Muscle of leg (tissue), 11 donors: ENCODE data around the gene GABRG3. TPM values are rescaled to one million over a fixed set of nuclear protein-coding genes. Genes with fewer than 3 reads are reported as not detected.

Experiments used
- DNase-seq: peaks from one replicate; pipeline ENCODE4 v3.0.0; 2013
- H3K27ac ChIP-seq: one replicate; pipeline ENCODE4 v1.5.1; 2013; ENCODE audit warnings: mild to moderate bottlenecking, low read length, control low read depth
- H3K27me3 ChIP-seq: one replicate; pipeline ENCODE4 v1.6.1; 2013; ENCODE audit warnings: low read length; ENCODE audit not compliant: control insufficient read depth, insufficient read depth
- H3K36me3 ChIP-seq: one replicate; pipeline ENCODE4 v1.6.1; 2013; ENCODE audit warnings: low read length; ENCODE audit not compliant: control insufficient read depth, insufficient read depth
- H3K4me1 ChIP-seq: one replicate; pipeline ENCODE4 v1.6.1; 2013; ENCODE audit warnings: low read length; ENCODE audit not compliant: control insufficient read depth, insufficient read depth
- H3K4me3 ChIP-seq: one replicate; pipeline ENCODE4 v1.5.1; 2013; ENCODE audit warnings: low read length, control low read depth
- H3K9me3 ChIP-seq: replicated peaks from 2 replicates; pipeline ENCODE4 v1.6.1; 2013; ENCODE audit warnings: low read depth, low read length; ENCODE audit not compliant: control insufficient read depth
- WGBS: methylation state at CpG from one replicate; pipeline ENCODE4 v1.1.5; 2013; ENCODE audit warnings: missing lambda C conversion rate; ENCODE audit not compliant: insufficient coverage; 5-methylcytosine and 5-hydroxymethylcytosine counted together
- polyA plus RNA-seq, 8 donors: library from polyadenylated mRNA; unstranded; fragments of 120-200 nt; gene quantifications; one replicate each; pipeline versions ENCODE4 v1.2.1 to v1.2.3, GENCODE V29; 2013; ENCODE audit warnings: inconsistent platforms in 1 of 8, low replicate concordance in 1 of 8; ENCODE audit not compliant: insufficient read length in 8 of 8, insufficient read depth in 1 of 8
- total RNA-seq: library from RNA; stranded (reverse); fragments of 120-200 nt; gene quantifications from one replicate; pipeline ENCODE4 v1.2.4, GENCODE V29; 2013

The GABRG3 gene
- total and polyA plus RNA-seq, 9 donors, result 0.11 to 0.69 (median 0.34) TPM; not detected in 1

DNA sequence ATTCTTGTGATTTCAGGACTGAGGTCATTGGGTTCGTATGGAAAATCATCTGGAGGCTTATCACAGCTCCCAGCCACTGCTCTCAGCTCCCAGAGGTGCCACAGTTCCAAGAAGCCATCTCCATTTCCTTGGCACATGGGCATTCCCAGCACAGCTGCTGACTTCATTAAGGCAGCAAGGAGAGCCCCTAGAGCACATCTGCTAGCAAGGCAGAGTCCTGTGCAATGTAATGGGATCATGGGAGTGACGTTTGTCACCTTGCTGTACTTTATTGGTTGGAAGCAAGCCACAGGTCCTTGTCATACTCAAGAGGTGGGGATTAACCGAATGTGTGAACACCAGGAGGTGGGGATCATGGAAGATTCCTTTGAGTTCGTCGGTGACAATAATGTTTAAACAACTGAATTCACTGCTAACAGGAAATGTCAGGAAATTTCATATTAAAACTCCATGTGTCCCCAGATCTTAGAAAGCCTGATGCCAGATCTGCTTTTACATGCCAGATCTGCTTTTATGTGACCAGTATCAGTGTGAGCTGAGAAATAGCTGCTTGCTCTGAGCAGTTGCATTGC lies 148.8 kb downstream of the GABRG3 start:
- DNase-seq, result no peak
- no peaks in the 10 kb centered on the region for H3K27me3 ChIP-seq
- H3K4me1 ChIP-seq, result no peaks in the 10 kb centered on the region
- H3K36me3 ChIP-seq, result no peaks in the 10 kb centered on the region
- WGBS, result 13% methylated on average over 1 of the region's 5 CpGs
- no peak overlapping the region for H3K4me3 ChIP-seq
- H3K9me3 ChIP-seq, result no peaks in the 10 kb centered on the region
- H3K27ac ChIP-seq, result no peak overlapping the region

DNA sequence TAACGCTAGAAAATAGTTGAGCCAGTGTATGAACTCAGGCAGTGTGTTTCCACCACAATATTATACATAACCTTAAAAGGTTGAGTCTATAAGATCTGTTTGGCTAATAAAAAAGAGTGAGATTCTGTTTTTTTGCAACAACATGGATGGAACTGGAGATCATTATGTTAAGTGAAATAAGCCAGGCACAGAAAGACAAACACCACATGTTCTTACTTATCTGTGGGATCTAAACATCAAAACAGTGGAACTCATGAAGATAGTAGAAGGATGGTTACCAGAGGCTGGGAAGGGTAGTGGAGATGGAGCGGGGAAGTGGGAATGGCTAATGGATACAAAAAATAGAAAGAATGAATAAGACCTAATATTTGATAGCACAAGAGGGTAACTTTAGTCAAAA lies 150.7 kb downstream of the GABRG3 start:
- Histone ChIP-seq H3K36me3 (no peaks in the 10 kb centered on the region), H3K4me1 (no peaks in the 10 kb centered on the region), H3K4me3 (no peak overlapping the region), H3K27ac (no peak overlapping the region), H3K27me3 (no peaks in the 10 kb centered on the region), H3K9me3 (no peaks in the 10 kb centered on the region)
- no peak for DNase-seq
- WGBS, result no CpG with 5 or more reads among the region's 2 CpGs

DNA sequence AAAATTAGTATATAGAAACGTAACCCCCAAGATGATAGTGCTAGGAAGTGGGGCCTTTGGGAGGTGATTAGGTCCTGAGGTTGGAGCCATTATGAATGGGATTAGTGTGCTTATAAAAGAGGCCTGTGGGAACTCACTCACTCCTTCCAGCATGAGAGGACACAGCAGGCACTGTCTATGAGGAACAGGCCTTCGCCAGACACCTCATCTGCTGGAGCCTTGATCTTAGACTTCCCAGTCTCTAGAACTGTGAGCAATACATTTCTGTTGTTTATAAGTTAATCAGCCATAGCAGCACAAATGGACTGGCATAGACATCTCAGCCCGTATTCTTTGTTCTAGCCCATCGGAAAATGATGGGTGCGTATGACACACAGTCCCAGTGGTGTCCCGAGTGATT lies 152.3 kb downstream of the GABRG3 start:
- Histone ChIP-seq H3K4me1 (no peaks in the 10 kb centered on the region), H3K27ac (no peak overlapping the region), H3K36me3 (no peaks in the 10 kb centered on the region), H3K27me3 (no peaks in the 10 kb centered on the region), H3K4me3 (no peak overlapping the region), H3K9me3 (no peaks in the 10 kb centered on the region)
- WGBS, result 100% methylated on average over 2 of the region's 6 CpGs
- DNase-seq, result no peak

DNA sequence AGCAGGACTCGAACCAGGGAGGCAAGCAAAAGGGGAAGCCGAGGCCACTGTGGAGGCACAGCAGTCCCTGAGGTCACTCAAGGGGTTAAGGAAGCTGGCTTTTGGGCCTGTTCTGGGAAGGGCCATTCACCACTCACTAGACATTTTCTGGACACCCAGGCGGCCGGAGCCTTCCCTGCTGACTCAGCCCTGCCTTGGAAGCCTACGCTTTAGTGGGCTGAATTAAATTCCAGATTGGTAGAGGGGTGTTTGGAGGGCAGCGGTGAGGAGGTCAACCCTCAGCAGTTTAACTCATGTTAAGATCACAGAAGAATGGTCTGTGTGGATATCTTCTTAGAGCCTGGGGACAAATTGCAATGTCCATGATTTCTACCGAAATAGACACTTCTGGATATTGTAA lies 152.8 kb downstream of the GABRG3 start:
- Histone ChIP-seq H3K27me3 (no peaks in the 10 kb centered on the region), H3K4me3 (no peak overlapping the region), H3K36me3 (no peaks in the 10 kb centered on the region), H3K9me3 (no peaks in the 10 kb centered on the region), H3K27ac (no peak overlapping the region), H3K4me1 (no peaks in the 10 kb centered on the region)
- 96% methylated on average over 3 of the region's 7 CpGs for WGBS
- DNase-seq, result no peak

DNA sequence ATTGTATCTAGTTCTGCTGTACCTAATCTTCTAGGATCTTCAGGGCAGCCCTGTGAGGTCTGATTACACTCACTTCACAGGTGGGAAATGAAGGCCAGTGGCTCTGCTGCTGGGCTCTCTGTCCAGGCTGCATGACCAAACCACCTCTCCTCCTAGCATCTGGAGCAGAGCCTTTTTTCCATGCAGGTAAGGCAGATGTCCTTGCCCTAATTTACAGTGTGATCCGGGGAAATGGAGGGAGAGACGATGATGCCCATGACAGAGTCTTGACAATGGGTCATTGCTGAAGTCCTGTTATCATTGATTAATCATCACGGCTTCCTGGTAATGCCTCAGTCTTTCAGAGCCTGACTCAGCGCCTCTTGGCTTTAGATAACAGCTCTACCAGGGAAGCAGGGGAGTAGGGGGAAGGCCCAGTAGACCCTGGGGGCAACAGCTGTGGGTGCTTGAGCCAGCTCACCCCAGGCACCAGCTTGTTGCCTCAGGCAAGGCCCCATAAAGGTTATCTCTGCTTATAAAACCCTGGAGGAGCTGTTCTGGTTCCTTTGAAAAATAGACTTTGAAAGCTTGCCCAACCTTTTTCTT lies 153.4 kb downstream of the GABRG3 start:
- WGBS, result 78% methylated on average over 4 of the region's 4 CpGs
- H3K27ac ChIP-seq, result no peak overlapping the region
- no peaks in the 10 kb centered on the region for H3K4me1 ChIP-seq
- H3K9me3 ChIP-seq, result no peaks in the 10 kb centered on the region
- H3K36me3 ChIP-seq, result no peaks in the 10 kb centered on the region
- no peaks in the 10 kb centered on the region for H3K27me3 ChIP-seq
- DNase-seq, result no peak
- H3K4me3 ChIP-seq, result no peak overlapping the region

DNA sequence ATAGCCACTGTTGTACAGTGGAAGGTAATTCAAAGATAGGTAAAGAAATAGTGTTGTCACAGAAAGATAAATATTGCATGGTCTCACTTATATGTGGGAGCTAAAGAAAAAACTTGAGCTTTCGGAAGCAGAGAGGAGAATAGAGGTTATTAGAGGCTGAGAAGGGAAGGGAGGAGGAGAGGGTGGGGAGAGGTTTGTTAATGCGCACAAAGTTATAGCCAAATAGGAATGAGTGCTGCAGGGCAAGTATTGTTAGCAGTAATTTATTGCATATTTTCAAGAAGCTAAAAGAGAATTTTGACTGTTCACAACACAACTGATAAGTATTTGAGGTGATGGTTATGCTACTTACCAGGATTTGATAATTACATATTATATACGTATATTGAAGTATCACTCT lies 154.2 kb downstream of the GABRG3 start:
- Histone ChIP-seq H3K4me3 (no peak overlapping the region), H3K4me1 (no peaks in the 10 kb centered on the region), H3K27ac (no peak overlapping the region), H3K36me3 (no peaks in the 10 kb centered on the region), H3K9me3 (no peaks in the 10 kb centered on the region), H3K27me3 (no peaks in the 10 kb centered on the region)
- WGBS, result 100% methylated on average over 2 of the region's 3 CpGs
- DNase-seq, result no peak

DNA sequence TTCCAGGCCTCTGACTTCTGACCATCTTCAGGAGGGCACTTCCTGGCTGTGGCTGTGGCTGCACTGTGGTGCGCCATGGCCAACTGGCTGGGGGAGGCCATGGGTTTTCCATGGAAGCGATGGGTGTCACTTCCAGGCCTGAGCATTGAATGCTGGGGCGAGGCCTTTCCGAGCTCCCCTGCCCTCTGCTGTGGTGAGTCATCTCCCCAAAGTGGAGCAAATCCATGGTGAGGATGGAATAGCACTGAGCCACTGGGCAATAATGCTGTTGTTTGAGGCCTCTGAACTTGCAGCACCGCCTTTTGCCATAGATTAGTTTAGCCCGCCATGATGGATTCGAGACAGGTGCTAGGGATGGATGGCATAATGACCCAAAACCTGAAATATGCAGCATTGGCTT lies 155.5 kb downstream of the GABRG3 start:
- no peak for DNase-seq
- no peaks in the 10 kb centered on the region for H3K27me3 ChIP-seq
- 96% methylated on average over 7 of the region's 7 CpGs for WGBS
- H3K9me3 ChIP-seq, result no peaks in the 10 kb centered on the region
- no peaks in the 10 kb centered on the region for H3K36me3 ChIP-seq
- no peak overlapping the region for H3K27ac ChIP-seq
- H3K4me3 ChIP-seq, result no peak overlapping the region
- H3K4me1 ChIP-seq, result no peaks in the 10 kb centered on the region

DNA sequence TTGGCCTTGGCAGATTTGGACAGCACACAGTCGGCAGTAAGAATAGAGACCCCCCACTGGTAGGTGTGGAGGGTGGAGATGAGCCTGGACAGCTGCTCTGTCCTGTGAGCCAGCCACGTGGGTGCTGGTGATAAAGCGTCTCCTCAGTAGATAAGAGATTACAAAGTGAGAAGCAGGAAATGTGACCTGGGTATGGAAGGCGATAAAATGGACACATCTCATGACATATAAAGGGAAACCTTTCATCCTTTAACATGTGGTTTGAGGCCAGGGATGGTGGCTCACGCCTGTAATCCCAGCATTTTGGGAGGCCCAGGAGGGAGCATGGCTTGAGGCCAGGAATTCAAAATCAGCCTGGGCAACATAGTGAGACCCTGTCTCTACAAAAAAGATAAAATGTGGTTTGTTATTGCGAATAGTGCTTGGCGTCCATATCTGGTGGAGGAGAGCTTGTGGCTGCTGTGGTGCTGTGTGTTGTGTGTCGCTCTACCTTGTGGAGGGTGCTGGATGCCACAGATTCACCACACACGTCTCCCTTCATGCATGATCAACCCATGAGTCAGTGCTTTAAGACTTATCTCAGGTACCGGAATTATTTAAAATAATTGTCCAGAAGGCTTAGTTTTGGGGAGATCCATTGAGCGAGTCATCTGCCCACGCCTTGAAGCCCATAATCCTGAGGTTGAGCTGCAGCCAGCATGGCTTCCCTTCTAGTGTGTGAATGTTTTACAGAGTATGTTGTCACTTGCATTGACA lies 157.0 kb downstream of the GABRG3 start:
- no peak overlapping the region for H3K4me3 ChIP-seq
- DNase-seq, result no peak

DNA sequence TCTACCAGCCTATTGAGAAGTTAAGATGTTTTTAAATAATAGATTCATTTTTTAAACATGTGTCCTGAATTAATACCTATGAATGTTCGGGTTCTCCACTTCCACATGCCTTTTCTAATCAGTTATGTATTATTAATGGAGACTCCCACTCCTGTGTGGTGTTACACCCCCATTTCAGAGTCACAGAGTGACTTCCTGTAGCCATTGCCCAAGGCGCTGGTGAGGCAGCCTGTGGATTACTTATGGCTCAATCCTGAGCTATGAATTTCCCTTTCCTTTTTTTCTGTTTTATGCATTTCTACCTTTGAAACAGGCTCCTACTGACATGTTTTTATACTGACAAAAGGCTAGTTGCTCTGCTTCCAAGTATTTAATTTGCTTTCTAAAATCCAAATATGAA lies 162.3 kb downstream of the GABRG3 start:
- Histone ChIP-seq H3K9me3 (no peaks in the 10 kb centered on the region), H3K27ac (no peak overlapping the region), H3K27me3 (no peaks in the 10 kb centered on the region), H3K4me3 (no peak overlapping the region), H3K36me3 (no peaks in the 10 kb centered on the region), H3K4me1 (no peaks in the 10 kb centered on the region)
- no peak for DNase-seq
- WGBS, result 63% methylated on average over 1 of the region's 2 CpGs

More for the DNA sequence above, 157.0 kb downstream of the GABRG3 start:
- no peaks in the 10 kb centered on the region for H3K9me3 ChIP-seq
- H3K27me3 ChIP-seq, result no peaks in the 10 kb centered on the region
- no peaks in the 10 kb centered on the region for H3K4me1 ChIP-seq
- no peak overlapping the region for H3K27ac ChIP-seq
- 81% methylated on average over 6 of the region's 12 CpGs for WGBS
- H3K36me3 ChIP-seq, result no peaks in the 10 kb centered on the region

DNA sequence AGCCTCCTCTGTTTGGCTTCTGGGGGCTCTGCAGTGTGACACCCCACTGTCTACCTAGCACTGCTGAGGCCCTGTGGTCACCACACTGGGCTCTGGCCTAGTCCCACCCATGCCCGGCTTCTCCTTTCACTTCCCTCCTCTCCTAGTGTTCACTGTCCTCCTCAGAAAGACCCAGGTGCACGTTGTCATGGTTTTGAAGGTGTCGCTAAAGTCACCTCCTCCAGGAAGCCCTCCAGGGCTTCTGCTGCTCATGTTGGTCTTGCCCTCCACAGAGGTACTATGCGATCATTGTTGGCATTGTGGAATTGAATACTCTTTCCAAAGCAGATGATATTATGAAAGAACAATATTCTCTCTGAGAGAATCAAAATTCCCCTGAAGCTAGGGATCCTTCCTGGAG lies 163.5 kb downstream of the GABRG3 start:
- Histone ChIP-seq H3K27me3 (no peaks in the 10 kb centered on the region), H3K27ac (no peak overlapping the region), H3K4me3 (no peak overlapping the region), H3K9me3 (no peaks in the 10 kb centered on the region), H3K36me3 (no peaks in the 10 kb centered on the region), H3K4me1 (no peaks in the 10 kb centered on the region)
- WGBS, result no CpG with 5 or more reads among the region's 4 CpGs
- no peak for DNase-seq
